Nephron progenitor cell (in vitro differentiated cells): Measurements from ENCODE around the gene PELI1.

Experiments used
- DNase-seq: peaks from one replicate; pipeline ENCODE4 v3.0.0; 2021
- H3K27ac Mint-ChIP-seq: 2 replicates; pipeline ENCODE4 v1.8.0; 2021; ENCODE audit warnings: mild to moderate bottlenecking, moderate library complexity, mixed read lengths
- H3K27me3 Mint-ChIP-seq: 2 replicates; pipeline ENCODE4 v1.8.0; 2021; ENCODE audit warnings: mild to moderate bottlenecking, low read depth, mixed read lengths; ENCODE audit not compliant: poor library complexity
- H3K36me3 Mint-ChIP-seq: 2 replicates; pipeline ENCODE4 v1.8.0; 2021; ENCODE audit warnings: low read depth, mixed read lengths
- H3K4me1 Mint-ChIP-seq: 2 replicates; pipeline ENCODE4 v1.8.0; 2021; ENCODE audit warnings: mixed read lengths
- H3K4me3 Mint-ChIP-seq: 2 replicates; pipeline ENCODE4 v1.8.0; 2021; ENCODE audit warnings: mild to moderate bottlenecking, moderate library complexity, mixed read lengths
- H3K9me3 Mint-ChIP-seq: 2 replicates; pipeline ENCODE4 v1.8.0; 2021; ENCODE audit warnings: mild to moderate bottlenecking, moderate library complexity, mixed read lengths
- TF ChIP-seq, protein P1 (sequence below): fragments of 200-600 bp; sonication (generic); IDR thresholded peaks from 2 replicates; pipeline ENCODE4 v1.5.0; 2021; ENCODE audit warnings: antibody characterized with exemption

Gene PELI1

DNA sequence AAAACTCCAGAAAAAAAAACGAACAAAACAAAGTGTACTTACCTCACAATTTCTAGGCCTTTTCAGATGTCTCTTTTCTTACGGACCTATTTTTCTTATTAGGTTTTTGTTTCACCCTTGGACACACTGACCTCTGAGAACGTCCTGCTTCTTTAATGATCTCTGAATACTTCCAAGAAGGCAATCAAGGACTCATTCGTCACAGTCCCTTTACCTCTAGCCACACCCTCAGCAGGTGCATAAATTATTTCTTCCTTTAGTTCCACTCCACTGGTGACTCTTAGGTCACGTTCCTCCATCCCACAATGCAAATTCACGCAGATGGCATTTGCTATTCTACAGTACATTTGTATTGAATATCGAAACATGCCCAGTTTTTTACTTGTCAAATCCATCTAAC lies 21.9 kb downstream of the PELI1 start:
- no peak for DNase-seq
- Mint-ChIP-seq H3K4me1 (peaks cover 10% of the 10 kb centered on the region), H3K9me3 (peaks cover 23% of the 10 kb centered on the region), H3K36me3 (peaks cover 47% of the 10 kb centered on the region), H3K4me3 (no peak overlapping the region), H3K27ac (peak overlapping the region; percentile 66), H3K27me3 (no peaks in the 10 kb centered on the region)
- TF ChIP-seq, protein P1, sequence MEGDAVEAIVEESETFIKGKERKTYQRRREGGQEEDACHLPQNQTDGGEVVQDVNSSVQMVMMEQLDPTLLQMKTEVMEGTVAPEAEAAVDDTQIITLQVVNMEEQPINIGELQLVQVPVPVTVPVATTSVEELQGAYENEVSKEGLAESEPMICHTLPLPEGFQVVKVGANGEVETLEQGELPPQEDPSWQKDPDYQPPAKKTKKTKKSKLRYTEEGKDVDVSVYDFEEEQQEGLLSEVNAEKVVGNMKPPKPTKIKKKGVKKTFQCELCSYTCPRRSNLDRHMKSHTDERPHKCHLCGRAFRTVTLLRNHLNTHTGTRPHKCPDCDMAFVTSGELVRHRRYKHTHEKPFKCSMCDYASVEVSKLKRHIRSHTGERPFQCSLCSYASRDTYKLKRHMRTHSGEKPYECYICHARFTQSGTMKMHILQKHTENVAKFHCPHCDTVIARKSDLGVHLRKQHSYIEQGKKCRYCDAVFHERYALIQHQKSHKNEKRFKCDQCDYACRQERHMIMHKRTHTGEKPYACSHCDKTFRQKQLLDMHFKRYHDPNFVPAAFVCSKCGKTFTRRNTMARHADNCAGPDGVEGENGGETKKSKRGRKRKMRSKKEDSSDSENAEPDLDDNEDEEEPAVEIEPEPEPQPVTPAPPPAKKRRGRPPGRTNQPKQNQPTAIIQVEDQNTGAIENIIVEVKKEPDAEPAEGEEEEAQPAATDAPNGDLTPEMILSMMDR: no peak

DNA sequence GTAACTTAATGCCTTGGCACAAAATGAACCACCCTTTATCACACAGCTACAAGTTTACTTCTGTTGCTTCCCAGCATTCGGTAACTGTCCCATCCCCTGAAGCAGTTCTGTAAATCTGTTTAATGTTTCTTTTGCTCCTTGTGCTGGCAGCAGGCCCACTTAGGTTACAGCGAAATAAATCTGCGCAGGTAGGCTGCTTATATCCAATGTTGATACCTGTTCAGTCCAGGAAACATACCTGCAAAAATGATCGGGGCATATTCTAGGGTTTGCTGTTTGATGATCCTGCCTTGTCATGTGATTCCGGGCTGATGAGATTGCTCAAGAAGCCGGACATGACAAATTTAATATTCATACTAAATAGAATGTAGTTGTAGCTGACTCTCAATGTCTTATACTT lies 23.3 kb downstream of the PELI1 start:
- peaks cover 19% of the 10 kb centered on the region for H3K9me3 Mint-ChIP-seq
- DNase-seq: no peak

DNA sequence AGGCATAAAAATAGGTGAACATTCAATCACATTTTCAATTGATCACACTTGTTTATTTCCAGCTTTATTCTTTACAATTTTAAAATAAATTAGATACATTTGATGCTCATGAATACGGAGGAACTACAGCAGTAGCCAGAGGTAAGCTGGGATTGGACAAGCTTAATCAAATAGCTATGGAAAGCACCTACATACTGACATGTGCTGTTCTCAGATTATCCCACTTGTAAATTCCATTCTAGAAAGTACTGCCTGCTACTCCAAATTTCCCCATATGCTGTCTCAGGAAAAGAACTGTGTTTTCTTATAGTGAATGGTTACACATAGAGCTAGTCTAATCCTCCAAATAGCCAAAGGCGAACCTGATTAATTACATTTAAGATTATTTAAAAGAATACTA lies 24.2 kb downstream of the PELI1 start:
- peaks cover 13% of the 10 kb centered on the region for H3K9me3 Mint-ChIP-seq
- no peaks in the 10 kb centered on the region for H3K27me3 Mint-ChIP-seq
- no peak for DNase-seq
- H3K36me3 Mint-ChIP-seq: peaks cover 28% of the 10 kb centered on the region
- TF ChIP-seq, protein P1: no peak
- H3K4me1 Mint-ChIP-seq: peaks cover 20% of the 10 kb centered on the region
- H3K27ac Mint-ChIP-seq: no peak overlapping the region
- H3K4me3 Mint-ChIP-seq: no peak overlapping the region

More for the DNA sequence above, 23.3 kb downstream of the PELI1 start:
- TF ChIP-seq, protein P1: no peak
- H3K4me1 Mint-ChIP-seq: peaks cover 17% of the 10 kb centered on the region
- peaks cover 36% of the 10 kb centered on the region for H3K36me3 Mint-ChIP-seq
- no peak overlapping the region for H3K4me3 Mint-ChIP-seq
- no peak overlapping the region for H3K27ac Mint-ChIP-seq
- H3K27me3 Mint-ChIP-seq: no peaks in the 10 kb centered on the region

DNA sequence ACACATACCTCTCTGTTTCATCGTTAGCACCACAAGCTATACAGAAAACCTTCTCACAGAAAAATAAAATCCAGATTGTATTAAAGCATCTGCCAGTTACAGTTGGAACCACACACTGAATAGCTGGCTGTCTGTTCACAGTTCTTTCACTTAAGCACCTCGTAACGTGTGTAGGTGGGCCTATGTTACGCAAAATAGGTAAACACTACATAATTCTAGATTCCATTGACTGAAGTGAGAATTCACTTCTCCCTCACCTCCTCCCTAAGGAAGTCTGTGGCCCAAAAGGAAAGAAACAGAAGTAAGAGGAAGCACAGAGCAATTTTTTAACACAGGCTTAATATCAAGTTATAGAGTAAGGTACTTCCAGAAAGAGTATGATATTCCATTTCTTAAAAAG lies 24.9 kb downstream of the PELI1 start:
- H3K4me3 Mint-ChIP-seq: no peak overlapping the region
- H3K27me3 Mint-ChIP-seq: no peaks in the 10 kb centered on the region
- H3K36me3 Mint-ChIP-seq: peaks cover 22% of the 10 kb centered on the region
- H3K4me1 Mint-ChIP-seq: peaks cover 26% of the 10 kb centered on the region
- TF ChIP-seq, protein P1: no peak
- no peak overlapping the region for H3K27ac Mint-ChIP-seq
- no peak for DNase-seq
- H3K9me3 Mint-ChIP-seq: peaks cover 8% of the 10 kb centered on the region

DNA sequence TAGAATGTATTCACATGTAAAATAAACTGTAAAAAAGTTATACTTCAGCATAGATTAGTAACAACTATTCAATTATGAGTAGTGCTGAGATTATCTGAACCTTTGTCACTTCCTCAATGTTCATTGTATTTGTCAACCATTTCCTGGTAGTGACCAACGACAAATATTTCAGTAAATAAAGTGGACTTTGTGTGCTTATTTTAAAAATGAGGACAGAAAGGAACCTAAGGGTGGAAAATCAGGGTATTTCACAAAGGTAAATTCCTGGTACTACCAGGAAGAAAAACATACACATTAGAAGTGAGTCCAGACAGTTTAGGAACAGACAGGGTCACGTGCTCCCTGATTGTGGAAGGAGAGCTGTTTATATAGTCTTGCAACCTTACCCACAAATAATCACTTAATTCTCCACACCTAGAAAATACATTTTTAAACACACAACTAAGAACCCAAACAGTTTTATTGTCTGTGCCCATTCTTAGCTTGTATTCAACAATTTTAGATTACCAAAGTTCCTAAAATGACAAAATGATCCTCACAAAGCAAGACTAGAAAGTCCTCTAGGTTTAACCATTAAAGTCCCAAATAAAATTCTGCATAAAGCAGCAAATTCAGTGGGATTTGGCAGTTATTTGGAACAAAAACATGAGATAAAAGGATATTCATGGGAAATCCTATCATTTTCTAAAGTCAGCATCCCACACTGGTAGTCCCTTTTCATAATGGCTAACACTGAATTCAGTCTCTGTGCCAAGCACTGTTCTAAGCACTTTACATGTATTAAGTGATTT lies 28.2 kb downstream of the PELI1 start:
- H3K9me3 Mint-ChIP-seq: no peaks in the 10 kb centered on the region
- H3K27ac Mint-ChIP-seq: no peak overlapping the region
- H3K27me3 Mint-ChIP-seq: no peaks in the 10 kb centered on the region
- TF ChIP-seq, protein P1: no peak
- DNase-seq: no peak
- peaks cover 5% of the 10 kb centered on the region for H3K36me3 Mint-ChIP-seq
- peaks cover 22% of the 10 kb centered on the region for H3K4me1 Mint-ChIP-seq
- H3K4me3 Mint-ChIP-seq: no peak overlapping the region

DNA sequence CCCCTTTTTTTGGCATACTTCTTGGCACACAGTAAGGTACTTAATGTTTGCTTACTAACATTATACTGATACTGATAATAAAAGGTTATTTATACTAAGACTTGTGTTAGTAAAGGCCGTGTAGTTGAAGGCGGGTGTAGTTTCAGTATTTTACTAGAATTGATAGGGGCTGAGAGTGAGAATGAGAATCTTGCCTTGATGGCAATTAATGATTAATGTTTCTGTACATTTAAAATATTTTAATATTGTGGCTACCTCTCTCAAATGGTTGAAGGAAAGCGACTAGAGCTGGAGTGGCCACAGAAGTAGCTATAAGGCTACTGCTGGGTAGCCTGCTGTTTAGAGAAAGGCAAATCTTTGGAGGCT lies 29.3 kb downstream of the PELI1 start:
- Mint-ChIP-seq H3K27ac (peak overlapping the region; percentile 6), H3K9me3 (no peaks in the 10 kb centered on the region), H3K4me3 (no peak overlapping the region), H3K36me3 (peaks cover 5% of the 10 kb centered on the region), H3K4me1 (peaks cover 22% of the 10 kb centered on the region), H3K27me3 (no peaks in the 10 kb centered on the region)
- TF ChIP-seq, protein P1: no peak
- DNase-seq: no peak
